Measurements from ENCODE around the gene NUTM1. TPM values are rescaled to one million over a fixed set of nuclear protein-coding genes. Genes with fewer than 3 reads are reported as not detected.

NUTM1 gene
- polyA plus RNA-seq, 1 of the 3 experiments (the other 2 are of a cell fraction) = not detected

DNA sequence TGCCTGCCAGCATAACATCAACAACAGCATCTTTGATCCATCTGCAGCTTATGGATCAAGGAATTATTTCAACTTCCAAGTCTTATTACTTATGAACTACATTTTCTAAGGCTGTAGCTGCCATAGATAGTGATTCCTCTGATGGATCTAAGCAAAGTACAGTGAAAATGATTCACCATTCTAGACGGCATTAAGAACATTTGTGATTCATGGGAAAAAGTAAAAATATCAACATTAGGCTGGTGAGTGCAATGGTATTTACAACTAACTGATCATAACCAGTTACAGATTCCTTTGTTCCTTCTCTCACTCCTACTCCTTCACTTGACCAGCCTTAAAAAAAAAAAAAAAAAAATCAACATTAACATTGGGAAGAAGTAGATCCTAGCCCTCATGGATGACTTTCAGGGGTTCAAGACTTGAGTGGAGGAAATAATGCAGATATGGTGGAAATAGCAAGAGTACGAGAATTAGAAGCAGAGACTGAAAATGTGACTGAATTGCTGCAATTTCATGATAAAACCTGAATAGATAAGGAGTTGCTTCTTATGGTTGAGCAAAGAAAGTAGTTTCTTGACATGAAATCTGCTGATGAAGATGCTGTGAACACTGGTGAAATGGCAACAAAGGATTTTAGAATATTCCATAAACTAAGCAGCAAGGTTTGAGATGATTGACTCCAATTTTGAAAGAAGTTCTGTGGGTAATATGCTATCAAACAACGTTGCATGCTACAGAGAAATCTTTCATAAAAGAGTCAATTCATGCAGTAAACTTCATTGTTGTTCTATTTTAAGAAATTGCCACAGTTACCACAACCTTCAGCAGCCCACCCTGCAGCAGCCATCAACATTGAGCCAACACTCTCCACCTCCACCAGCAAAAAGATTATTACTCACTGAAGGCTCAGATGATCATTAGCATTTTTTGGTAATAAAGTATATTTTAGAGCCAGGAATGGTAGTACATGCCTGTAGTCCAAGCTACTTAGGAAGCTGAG lies 28.3 kb upstream of the NUTM1 start:
- no peaks in the 10 kb centered on the region; a peak in 1 of 4 replicates for H3K4me1 ChIP-seq (ENCODE audit: control insufficient read depth in 1 of 2, insufficient read depth in 2 of 2, low read depth in 1 of 2, low read length in 1 of 2)
- no peak overlapping the region for H3K9ac ChIP-seq
- H3K36me3 ChIP-seq (replicated peaks in 1 of 2; ENCODE audit: control insufficient read depth in 1 of 2, insufficient read depth in 2 of 2, low read length in 1 of 2) = no peaks in the 10 kb centered on the region
- ChIA-PET POLR2A (interaction anchor here (1.4 kb wide), 1 partner anchor 23 kb away, joined by 3 read pairs; the partner anchor contains the start of gene SLC12A6), CTCF (interaction anchor here (1.5 kb wide), 1 partner anchor 28 kb away, joined by 5 read pairs; the partner anchor contains the start of genes NOP10 and NUTM1)
- no peaks in the 10 kb centered on the region for H3K79me2 ChIP-seq (ENCODE audit: insufficient read depth)
- H3K4me2 ChIP-seq = no peak overlapping the region
- no peaks in the 10 kb centered on the region for H4K20me1 ChIP-seq (ENCODE audit: insufficient read depth)
- no peaks in the 10 kb centered on the region for H3K9me2 ChIP-seq
- no peak overlapping the region for H3K27ac ChIP-seq (ENCODE audit: low read depth in 2 of 2, low read length in 1 of 2)
- H3K4me3 ChIP-seq (ENCODE audit: low read depth in 2 of 2, low read length in 1 of 2) = no peak overlapping the region
- no peak for DNase-seq
- TF ChIP-seq YY1 (IDR thresholded peaks at IDR 0.05; ENCODE audit: low read depth) = no peak
- no peak overlapping the region for H2AFZ ChIP-seq (ENCODE audit: low read depth)
- H3K9me3 ChIP-seq = no peaks in the 10 kb centered on the region
- no peaks in the 10 kb centered on the region for H3K27me3 ChIP-seq (ENCODE audit: insufficient read depth)
- 63% methylated on average over 3 of the region's 3 CpGs for WGBS (ENCODE audit: low lambda C conversion rate)
- peaks cover 7% of the 10 kb centered on the region for H3F3A ChIP-seq (replicated peaks; ENCODE audit: insufficient read depth)

DNA sequence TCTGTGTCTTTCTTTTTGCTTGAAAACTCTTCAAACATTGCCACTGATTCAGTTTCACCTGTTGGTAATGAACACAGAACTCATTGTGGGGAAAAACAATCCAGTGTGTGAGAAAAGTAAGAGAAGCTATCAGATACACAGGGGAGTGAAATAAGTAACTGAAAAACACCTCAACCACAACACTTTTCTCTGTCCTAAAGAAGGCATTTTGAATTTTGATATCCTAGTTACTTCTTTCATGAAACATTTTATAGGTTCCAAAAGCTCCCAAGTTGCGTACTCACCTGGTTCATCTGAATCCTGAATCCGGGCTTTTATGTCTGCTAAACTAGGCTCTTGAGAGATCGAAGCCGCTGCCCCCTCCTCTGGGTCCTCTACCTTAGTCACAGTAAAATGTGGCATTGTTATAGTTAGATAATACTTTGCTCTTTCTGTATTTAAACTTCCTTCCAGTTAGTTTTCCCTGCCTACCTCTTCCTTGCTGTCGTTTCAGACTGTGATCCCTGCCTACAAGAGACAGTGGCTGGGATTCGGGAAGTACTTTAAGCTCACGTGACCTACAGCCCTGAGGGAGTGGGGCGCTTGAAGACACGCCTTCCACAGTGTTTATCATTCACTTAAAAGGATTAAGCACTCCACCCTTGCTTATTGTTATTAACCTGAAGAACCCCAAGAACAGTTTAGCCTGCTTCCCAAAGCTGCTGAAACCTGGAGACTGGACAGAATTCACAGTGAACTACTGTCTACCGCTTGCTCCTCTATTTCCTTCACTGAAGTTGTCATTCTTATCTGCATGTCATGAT lies 24.6 kb upstream of the NUTM1 start:
- H3K4me1 ChIP-seq (ENCODE audit: control insufficient read depth in 1 of 2, insufficient read depth in 2 of 2, low read depth in 1 of 2, low read length in 1 of 2) = no peaks in the 10 kb centered on the region; a peak in 1 of 4 replicates
- H3K4me3 ChIP-seq (ENCODE audit: low read depth in 2 of 2, low read length in 1 of 2) = no peak overlapping the region
- no peak for TF ChIP-seq GABPA (IDR thresholded peaks at IDR 0.05; ENCODE audit: low read depth)
- TF ChIP-seq, protein P1, sequence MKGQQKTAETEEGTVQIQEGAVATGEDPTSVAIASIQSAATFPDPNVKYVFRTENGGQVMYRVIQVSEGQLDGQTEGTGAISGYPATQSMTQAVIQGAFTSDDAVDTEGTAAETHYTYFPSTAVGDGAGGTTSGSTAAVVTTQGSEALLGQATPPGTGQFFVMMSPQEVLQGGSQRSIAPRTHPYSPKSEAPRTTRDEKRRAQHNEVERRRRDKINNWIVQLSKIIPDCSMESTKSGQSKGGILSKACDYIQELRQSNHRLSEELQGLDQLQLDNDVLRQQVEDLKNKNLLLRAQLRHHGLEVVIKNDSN (IDR thresholded peaks at IDR 0.05; ENCODE audit: borderline replicate concordance, low read depth) = no peak; the same call in 1 of the 2 replicates
- TF ChIP-seq, protein P2, sequence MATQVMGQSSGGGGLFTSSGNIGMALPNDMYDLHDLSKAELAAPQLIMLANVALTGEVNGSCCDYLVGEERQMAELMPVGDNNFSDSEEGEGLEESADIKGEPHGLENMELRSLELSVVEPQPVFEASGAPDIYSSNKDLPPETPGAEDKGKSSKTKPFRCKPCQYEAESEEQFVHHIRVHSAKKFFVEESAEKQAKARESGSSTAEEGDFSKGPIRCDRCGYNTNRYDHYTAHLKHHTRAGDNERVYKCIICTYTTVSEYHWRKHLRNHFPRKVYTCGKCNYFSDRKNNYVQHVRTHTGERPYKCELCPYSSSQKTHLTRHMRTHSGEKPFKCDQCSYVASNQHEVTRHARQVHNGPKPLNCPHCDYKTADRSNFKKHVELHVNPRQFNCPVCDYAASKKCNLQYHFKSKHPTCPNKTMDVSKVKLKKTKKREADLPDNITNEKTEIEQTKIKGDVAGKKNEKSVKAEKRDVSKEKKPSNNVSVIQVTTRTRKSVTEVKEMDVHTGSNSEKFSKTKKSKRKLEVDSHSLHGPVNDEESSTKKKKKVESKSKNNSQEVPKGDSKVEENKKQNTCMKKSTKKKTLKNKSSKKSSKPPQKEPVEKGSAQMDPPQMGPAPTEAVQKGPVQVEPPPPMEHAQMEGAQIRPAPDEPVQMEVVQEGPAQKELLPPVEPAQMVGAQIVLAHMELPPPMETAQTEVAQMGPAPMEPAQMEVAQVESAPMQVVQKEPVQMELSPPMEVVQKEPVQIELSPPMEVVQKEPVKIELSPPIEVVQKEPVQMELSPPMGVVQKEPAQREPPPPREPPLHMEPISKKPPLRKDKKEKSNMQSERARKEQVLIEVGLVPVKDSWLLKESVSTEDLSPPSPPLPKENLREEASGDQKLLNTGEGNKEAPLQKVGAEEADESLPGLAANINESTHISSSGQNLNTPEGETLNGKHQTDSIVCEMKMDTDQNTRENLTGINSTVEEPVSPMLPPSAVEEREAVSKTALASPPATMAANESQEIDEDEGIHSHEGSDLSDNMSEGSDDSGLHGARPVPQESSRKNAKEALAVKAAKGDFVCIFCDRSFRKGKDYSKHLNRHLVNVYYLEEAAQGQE (IDR thresholded peaks at IDR 0.05; ENCODE audit: low read depth, low read length) = no peak
- H3K9ac ChIP-seq = no peak overlapping the region
- POLR2A ChIA-PET = interaction anchor here (0.6 kb wide), 1 partner anchor 217 kb away, joined by 3 read pairs; no protein-coding TSS in a partner anchor
- no peaks in the 10 kb centered on the region for H3K36me3 ChIP-seq (replicated peaks in 1 of 2; ENCODE audit: control insufficient read depth in 1 of 2, insufficient read depth in 2 of 2, low read length in 1 of 2)
- H2AFZ ChIP-seq (ENCODE audit: low read depth) = no peak overlapping the region
- 67% methylated on average over 10 of the region's 10 CpGs for WGBS (ENCODE audit: low lambda C conversion rate)
- H3K27me3 ChIP-seq (ENCODE audit: insufficient read depth) = no peaks in the 10 kb centered on the region
- H3K9me3 ChIP-seq = no peaks in the 10 kb centered on the region
- no peak overlapping the region for H3K4me2 ChIP-seq
- CTCF ChIA-PET = interaction anchor here (1.8 kb wide), 1 partner anchor 77 kb away, joined by 4 read pairs; no protein-coding TSS in a partner anchor
- H4K20me1 ChIP-seq (ENCODE audit: insufficient read depth) = no peaks in the 10 kb centered on the region
- DNase-seq = no peak
- no peaks in the 10 kb centered on the region for H3K79me2 ChIP-seq (ENCODE audit: insufficient read depth)
- no peak overlapping the region for H3K27ac ChIP-seq (ENCODE audit: low read depth in 2 of 2, low read length in 1 of 2)
- H3K9me2 ChIP-seq = no peaks in the 10 kb centered on the region
- peaks cover 7% of the 10 kb centered on the region for H3F3A ChIP-seq (replicated peaks; ENCODE audit: insufficient read depth)

All from SK-N-SH (cell line).